ENCODE data around the gene IL1R2. TPM values are rescaled to one million over a fixed set of nuclear protein-coding genes. Genes with fewer than 3 reads are reported as not detected.

Gene IL1R2
- total and polyA plus RNA-seq, 2 experiments from 2014 or later, result not detected

DNA sequence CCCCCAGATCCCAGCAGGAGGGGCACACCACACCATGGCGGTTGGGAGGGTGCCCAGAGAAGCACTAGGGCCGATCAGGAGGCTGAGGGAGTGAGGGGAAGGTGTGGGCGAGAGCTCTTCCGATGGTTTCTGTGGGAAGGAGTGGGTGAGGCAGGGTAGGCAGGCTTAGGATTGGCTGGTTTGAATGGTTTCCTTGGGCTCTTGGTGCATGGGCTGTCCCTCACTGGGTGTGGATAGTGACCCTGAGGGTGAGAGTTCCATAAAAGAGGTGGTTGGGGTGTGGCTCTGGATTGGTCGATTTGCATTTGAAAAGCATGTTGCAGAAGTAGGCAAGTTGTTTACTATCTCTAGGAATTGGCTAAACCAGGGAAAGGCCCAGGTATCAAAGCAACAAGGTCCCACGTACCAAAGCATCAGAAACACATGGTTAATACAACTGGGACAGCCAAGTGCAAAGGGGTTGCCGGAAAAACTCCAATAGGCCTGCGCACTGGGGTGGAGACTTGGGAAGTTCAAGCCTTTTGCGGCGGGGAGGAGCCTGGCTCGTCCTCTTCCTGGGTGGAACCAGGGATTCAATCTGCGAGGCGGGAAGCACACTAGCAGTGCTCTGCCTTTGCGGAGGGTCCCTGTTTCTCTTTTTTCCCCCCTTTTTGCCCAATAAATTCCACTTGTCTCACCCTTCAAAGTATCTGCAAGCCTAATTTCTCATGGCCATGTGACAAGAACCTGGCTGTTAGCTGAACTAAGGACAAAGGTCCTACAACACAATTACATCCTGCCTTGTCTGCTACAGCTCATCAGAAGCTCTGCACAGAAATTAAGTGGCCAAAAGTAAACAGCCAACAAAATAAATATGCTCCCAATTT lies 43.2 kb downstream of the IL1R2 start:
- no peak overlapping the region for H3K4me3 ChIP-seq
- TF ChIP-seq, protein P1, sequence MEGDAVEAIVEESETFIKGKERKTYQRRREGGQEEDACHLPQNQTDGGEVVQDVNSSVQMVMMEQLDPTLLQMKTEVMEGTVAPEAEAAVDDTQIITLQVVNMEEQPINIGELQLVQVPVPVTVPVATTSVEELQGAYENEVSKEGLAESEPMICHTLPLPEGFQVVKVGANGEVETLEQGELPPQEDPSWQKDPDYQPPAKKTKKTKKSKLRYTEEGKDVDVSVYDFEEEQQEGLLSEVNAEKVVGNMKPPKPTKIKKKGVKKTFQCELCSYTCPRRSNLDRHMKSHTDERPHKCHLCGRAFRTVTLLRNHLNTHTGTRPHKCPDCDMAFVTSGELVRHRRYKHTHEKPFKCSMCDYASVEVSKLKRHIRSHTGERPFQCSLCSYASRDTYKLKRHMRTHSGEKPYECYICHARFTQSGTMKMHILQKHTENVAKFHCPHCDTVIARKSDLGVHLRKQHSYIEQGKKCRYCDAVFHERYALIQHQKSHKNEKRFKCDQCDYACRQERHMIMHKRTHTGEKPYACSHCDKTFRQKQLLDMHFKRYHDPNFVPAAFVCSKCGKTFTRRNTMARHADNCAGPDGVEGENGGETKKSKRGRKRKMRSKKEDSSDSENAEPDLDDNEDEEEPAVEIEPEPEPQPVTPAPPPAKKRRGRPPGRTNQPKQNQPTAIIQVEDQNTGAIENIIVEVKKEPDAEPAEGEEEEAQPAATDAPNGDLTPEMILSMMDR (IDR thresholded peaks at IDR 0.05; ENCODE audit: low read depth, low read length), result no peak
- H3K27ac ChIP-seq, result no peak overlapping the region

DNA sequence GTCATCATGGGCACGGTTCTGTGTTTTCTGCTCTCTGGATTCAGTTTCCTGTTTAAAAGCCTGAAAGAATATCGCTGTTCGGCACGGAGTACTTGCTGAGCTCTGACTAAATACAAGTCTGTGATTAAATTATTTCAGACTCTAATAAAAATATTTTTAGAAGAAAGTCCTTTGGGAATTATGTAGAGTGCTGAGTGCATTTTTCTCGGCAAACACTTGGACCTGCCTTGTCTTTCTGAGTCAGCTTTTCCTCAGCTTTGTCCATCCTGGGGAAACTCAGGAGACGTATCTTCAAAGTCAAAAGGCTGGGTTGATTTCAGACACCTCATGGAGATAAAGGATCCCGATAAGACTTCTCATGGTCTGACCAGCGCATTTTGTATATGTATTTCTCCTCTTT lies 45.9 kb downstream of the IL1R2 start:
- no peak overlapping the region for H3K27ac ChIP-seq
- no peaks in the 10 kb centered on the region for H3K9me3 ChIP-seq (ENCODE audit: low read depth)
- H3K4me3 ChIP-seq, result no peak overlapping the region
- no peaks in the 10 kb centered on the region for H3K27me3 ChIP-seq
- no peaks in the 10 kb centered on the region for H3K4me1 ChIP-seq (ENCODE audit: low read depth)
- H3K36me3 ChIP-seq, result no peaks in the 10 kb centered on the region
- DNase-seq (ENCODE audit: low read depth in 1 of 2, low spot score in 1 of 2), result peak in 1 of 2 donors; percentile 88
- TF ChIP-seq, protein P1 (IDR thresholded peaks at IDR 0.05; ENCODE audit: low read depth, low read length), result no peak

More for the DNA sequence above, 43.2 kb downstream of the IL1R2 start:
- DNase-seq (ENCODE audit: low read depth in 1 of 2, low spot score in 1 of 2), result no peak
- no peaks in the 10 kb centered on the region for H3K4me1 ChIP-seq (ENCODE audit: low read depth)
- no peaks in the 10 kb centered on the region for H3K27me3 ChIP-seq
- no peaks in the 10 kb centered on the region for H3K9me3 ChIP-seq (ENCODE audit: low read depth)
- no peaks in the 10 kb centered on the region for H3K36me3 ChIP-seq

- Histone ChIP-seq H3K27ac (no peak overlapping the region), H3K4me3 (no peak overlapping the region), H3K27me3 (no peaks in the 10 kb centered on the region), H3K4me1 (ENCODE audit: low read depth) (no peaks in the 10 kb centered on the region), H3K9me3 (ENCODE audit: low read depth) (no peaks in the 10 kb centered on the region), H3K36me3 (no peaks in the 10 kb centered on the region)
- TF ChIP-seq, protein P1 (IDR thresholded peaks at IDR 0.05; ENCODE audit: low read depth, low read length), result no peak
- DNase-seq (ENCODE audit: low read depth in 1 of 2, low spot score in 1 of 2), result no peak
Measured at GRCh38 chr2:102040229-102040628, 48.5 kb downstream of the IL1R2 start.

- TF ChIP-seq, protein P1 (IDR thresholded peaks at IDR 0.05; ENCODE audit: low read depth, low read length), result no peak
- Histone ChIP-seq H3K4me1 (ENCODE audit: low read depth) (no peaks in the 10 kb centered on the region), H3K36me3 (no peaks in the 10 kb centered on the region), H3K27ac (no peak overlapping the region), H3K27me3 (no peaks in the 10 kb centered on the region), H3K9me3 (ENCODE audit: low read depth) (no peaks in the 10 kb centered on the region), H3K4me3 (no peak overlapping the region)
- peak in 1 of 2 donors; percentile 71 for DNase-seq (ENCODE audit: low read depth in 1 of 2, low spot score in 1 of 2)
Measured at GRCh38 chr2:102041351-102041750, 49.6 kb downstream of the IL1R2 start.

DNA sequence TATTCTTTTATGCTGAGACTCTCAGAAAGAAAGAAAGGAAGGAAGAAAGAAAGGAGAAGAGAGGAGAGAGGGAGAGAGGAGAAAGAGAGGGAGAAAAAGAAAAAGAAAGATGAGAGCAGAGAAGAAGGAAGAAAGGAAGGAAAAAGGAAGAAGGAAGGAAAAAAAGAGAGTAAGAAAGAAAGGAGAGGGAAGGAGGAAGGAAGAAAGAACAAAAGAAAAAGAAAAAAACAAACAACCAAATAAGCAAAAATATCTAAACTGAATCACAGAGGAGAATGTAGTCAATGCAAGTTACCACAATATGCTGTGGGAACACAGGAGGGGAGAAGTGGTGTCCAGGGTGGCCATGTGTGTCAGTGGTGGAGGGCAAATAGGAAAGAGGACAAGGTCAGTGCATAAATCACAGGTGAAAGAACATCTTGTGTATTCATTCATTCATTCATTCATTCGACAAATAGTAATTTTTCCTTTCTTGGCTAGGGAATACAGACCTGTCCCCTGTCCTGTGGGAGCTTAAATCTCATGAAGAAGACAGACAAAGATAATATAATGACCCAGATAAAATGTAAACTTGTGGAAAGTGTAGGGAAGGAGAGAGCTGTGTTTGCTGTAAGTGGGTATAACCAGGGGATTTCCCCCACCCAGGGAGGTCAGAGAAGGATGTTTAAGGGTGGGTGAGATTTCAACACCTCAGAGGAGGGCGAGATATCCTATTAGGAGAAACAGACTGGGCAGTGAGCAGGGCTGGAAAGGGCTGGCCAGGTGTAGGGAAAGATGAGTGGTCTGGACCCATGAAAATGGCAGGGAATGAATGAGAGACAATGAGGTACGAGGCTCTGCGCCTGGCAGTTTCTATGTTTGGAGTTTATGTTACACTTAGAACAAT lies 50.7 kb downstream of the IL1R2 start:
- no peaks in the 10 kb centered on the region for H3K36me3 ChIP-seq
- H3K9me3 ChIP-seq (ENCODE audit: low read depth), result no peaks in the 10 kb centered on the region
- no peak overlapping the region for H3K27ac ChIP-seq
- no peak for DNase-seq (ENCODE audit: low read depth in 1 of 2, low spot score in 1 of 2)
- H3K27me3 ChIP-seq, result no peaks in the 10 kb centered on the region
- no peak overlapping the region for H3K4me3 ChIP-seq
- H3K4me1 ChIP-seq (ENCODE audit: low read depth), result no peaks in the 10 kb centered on the region
- TF ChIP-seq, protein P1 (IDR thresholded peaks at IDR 0.05; ENCODE audit: low read depth, low read length), result no peak
